GM18517 (cell line): ENCODE results near the gene NUCB1.

Source experiments
- ATAC-seq: cut with Tn5 transposase; IDR thresholded peaks from one replicate; pipeline ENCODE4 v1.9.1; 2021; ENCODE audit warnings: mild to moderate bottlenecking, moderate library complexity; ENCODE audit not compliant: unreplicated experiment

Gene NUCB1

DNA sequence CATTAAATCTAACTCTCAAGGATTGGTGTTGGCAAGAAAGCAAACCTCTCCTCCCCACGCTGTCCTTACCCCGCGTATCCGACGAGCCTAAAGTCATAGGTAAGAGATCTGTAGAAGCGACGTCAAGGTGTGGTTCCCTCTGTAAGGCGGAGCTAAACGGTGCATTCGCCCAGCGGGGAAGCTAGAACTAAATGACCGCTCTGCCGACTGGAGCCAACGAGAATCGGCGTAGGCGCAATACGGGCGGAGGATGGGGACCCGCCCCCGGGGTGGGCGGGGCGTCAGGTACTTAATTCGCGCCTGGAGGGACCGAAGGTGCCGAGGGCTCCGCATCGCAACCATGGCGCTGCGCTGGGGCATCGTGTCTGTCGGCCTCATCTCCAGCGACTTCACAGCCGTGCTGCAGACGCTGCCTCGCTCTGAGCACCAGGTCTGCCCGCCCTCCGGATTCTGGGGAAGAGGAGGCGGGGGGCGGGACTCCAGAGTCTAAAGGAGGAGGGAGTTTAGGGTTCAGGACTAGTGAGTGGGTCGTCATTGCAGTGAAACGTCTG, 33.3 kb downstream of the NUCB1 start, which contains the start of gene DHDH:
DHDH (plus strand) TSS at position 318 of the 551 bp plus-strand sequence; CDS start at position 341, 23 bp downstream.
- no peak for ATAC-seq

DNA sequence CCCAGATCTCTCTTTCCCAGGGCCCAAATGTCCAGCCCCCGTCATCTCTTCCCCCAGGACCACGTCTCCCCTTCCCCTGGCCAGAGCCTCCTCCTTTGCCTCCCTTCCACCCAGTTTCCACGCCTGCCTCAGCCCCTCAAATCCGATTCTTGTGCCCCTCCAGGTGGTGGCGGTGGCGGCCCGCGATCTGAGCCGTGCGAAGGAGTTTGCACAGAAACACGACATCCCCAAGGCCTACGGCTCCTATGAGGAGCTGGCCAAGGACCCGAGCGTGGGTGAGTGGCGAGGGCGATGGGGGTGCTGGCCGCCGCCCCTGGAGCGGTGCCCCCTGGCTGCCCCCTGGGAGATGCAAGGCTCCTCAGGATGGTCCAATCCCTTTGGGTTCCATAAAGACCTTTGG, 34.7 kb downstream of the NUCB1 start:
- ATAC-seq = no peak

DNA sequence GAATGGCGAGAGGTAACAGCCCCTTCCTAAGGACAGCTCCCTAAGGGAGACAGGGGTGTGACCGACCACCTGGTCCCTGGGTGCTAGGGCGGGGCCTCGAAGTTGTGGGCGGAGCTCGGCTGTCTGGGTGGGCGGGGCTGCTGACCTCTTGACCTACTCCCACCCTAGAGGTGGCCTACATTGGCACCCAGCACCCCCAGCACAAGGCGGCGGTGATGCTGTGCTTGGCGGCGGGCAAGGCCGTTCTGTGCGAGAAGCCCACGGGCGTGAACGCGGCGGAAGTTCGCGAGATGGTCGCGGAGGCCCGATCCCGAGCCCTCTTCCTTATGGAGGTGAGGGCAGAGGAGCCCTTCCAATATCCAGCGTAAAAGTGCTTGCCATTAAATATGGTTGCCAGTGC, 35.8 kb downstream of the NUCB1 start:
- no peak for ATAC-seq

DNA sequence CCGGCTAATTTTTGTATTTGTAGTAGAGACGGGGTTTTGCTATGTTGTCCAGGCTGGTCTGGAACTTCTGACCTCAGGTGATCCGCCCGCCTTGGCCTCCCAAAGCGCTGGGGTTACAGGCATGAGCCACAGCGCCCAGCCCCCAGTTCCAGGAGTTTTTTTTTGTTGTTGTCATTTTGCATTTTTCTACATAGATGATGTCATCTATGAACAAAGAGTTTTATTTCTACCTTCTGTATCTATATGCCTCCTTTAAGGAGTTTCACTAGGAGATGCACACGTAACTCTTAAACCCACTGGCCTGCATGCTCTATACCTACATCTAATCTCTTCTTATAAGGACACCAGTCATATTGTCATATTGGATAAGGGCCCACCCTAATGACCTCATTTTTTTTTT, 38.1 kb downstream of the NUCB1 start:
- no peak for ATAC-seq

DNA sequence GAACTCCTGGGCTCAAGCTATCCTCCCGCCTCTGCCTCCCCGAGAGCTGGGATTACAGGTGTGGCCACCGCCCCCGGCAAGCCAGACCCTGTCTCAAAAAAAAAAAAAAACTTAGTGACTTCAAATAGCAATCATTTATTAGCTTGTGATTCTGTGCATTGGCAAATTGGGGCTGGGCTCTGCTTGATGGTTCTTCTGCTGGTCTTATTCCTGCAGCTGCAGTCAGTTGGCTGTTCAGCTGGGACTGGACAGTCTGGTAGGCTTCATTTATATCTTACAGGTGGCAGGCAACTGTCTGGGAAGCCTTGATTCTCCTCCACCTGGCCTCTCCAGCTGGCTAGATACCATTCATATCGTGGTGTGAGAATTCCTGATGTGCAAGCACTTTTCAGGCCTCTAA, 40.8 kb downstream of the NUCB1 start:
- no peak for ATAC-seq

DNA sequence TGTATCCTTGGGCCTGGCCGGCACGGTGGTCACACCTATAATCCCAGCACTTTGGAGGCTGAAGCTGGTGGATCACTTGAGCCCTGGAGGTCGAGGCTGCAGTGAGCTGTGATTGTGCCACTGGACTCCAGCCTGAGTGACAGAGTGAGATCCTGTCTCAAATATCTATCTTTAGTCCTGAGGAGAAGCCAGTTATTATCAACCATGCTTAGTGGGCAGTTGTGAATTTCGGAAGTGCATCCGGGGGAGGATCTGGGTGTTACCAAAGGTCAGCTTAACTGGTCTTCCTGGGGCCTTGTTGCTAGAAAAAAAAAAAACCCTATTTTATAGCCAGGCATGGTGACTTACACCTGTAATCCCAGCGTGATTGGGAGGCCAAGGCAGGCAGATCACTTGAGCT, 43.0 kb downstream of the NUCB1 start:
- ATAC-seq = no peak

DNA sequence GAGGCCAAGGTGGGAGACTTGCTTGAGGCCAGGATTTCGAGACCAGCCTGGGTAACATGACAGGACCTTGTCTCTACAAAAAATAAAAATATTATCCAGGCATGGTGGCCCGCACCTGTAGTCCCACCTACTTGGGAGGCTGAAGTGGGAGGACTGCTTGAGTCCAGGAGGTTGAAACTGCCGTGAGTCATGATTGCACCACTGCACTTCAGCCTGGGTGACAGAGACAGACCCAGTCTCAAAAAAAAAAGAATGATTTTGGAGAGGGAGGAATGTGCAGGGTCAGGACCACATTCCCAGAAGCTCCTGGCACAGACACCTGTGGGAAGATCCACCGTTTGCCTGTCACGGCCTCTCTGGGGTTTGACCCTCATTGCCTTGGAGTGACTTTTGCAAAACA, 45.3 kb downstream of the NUCB1 start:
- ATAC-seq = no peak

DNA sequence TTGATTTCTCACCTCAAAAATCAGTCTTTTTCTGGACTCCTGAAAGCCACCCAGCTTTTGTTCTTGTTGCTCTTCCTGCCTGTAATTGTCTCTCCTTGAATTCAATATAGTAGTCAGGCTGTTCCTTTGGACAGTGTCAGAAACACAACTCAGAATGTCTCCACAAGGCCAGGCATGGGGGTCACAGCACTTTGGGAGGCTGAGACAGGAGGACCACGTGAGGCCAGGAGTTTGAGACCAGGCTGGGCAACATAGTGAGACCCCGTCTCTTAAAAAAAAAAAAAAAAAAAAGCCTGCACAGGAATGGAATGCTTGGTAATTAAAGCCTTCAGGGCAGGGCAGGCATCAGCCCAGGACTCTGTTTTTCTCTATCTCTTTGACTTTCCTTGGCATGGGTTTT, 45.7 kb downstream of the NUCB1 start:
- no peak for ATAC-seq

DNA sequence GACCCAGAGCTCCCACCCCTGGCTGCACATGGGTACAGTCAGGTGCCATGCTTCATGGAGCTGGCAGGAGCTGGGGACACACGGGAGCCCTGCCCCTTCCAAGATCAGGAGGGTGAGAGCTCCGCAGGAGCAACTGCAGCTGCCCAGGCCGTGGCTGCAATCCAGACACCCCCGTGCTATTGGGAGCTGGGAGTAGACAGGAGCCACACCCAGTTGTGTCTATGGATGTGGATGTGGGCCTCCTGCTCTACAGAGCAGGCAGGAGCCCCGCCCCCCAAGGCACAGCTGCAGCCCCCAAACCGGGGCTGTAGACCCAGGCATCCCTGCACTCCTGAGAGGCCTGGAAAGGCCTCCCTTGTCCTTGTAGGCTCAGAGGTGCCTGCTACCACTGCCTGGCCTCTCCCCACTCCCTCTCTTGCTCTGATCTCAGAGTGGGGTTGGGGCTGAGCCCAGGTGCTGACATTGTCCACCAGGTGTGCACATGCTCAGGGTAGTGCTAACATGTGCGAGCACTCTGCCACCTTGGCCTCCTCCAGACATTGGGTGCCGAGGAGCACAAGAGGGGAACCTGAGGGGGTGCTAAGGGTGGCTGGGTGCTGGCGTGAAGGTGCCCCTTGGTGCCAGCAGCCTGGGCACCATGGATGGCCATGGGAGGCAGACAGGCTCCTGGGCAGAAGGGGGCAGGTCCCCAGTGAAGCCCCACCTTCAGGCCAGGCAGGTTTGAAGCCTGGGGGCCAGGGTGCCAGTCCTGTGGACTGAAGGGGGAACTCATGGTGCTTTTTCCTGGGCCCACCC, 46.5 kb downstream of the NUCB1 start:
- no peak for ATAC-seq

DNA sequence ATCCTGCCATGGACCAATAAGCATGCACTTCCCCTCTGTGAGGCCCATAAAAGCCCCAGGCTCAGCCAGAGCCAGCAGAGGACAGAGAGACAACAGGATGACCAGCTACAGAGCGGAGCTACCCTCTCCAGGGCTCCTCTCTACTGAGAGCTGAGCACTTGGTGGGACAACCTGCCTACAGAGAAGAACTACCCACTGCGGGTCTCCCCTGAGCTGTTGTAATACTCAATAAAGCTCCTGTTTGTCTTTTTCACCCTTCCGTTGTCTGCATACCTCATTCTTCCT, 47.1 kb downstream of the NUCB1 start:
- ATAC-seq = no peak

DNA sequence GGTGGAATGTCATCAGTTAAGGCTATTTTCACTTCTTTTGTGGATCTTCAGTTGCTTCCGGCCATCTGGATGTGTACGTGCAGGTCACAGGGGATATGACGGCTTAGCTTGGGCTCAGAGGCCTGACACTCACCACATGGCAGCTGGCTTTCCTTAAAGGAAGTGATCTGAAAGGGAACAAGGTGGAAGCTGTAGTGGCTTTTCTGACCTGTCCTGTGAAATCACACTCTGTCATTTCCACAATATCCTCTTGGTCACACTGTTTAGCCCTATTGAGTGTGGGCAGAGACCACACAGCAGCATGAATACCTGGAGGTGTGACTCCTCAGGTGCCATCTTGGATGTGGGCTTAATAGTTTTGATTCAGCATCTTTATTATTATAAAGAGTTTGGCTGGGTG, 50.0 kb downstream of the NUCB1 start:
- ATAC-seq = no peak

DNA sequence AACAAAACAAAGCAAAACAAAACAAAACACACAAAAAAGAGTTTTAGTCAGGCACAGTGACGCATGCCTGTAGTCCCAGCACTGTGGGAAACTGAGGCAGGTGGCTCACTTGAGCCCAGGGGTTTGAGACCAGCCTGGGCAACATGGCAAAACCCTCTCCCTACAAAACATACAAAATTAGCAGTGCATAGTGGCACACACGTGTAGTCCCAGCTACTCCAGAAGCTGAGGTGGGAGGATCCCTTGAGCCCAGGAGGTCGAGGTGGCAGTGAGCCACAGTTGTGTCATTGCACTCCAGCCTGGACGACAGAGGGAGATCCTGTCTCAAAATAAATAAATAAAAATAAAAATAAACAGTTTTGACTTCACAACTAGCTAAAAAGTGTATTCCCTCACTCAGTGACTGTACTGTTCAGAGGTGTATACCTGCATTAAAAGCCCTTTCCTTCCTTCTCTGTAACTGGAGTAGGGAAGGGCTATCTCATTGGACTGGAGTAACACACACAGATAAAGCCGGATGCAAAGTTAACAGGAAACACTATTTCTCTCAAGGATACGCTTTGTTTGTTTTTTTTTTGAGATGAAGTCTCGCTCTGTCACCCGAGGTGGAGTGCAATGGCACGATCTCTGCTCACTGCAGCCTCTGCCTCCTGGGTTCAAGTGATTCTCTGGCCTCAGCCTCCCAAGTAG, 50.9 kb downstream of the NUCB1 start:
- ATAC-seq = no peak

DNA sequence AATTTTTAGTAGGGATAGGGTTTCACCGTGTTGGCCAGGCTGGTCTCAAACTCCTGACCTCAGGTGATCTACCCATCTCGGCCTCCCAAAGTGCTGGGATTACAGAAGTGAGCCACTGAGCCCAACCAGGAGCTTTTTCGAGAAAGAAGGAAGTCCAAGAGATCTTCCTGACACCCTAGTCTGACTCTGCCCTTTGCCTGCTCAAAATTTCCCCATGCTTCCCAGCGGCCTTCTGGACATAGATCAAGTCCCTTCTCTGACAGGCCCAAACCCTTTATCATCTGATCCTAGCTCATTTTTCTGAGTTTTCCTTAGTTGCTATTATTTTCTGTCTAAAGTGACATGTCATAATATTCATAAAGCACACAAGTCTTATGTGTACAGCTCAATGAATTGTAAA, 53.0 kb downstream of the NUCB1 start:
- no peak for ATAC-seq

DNA sequence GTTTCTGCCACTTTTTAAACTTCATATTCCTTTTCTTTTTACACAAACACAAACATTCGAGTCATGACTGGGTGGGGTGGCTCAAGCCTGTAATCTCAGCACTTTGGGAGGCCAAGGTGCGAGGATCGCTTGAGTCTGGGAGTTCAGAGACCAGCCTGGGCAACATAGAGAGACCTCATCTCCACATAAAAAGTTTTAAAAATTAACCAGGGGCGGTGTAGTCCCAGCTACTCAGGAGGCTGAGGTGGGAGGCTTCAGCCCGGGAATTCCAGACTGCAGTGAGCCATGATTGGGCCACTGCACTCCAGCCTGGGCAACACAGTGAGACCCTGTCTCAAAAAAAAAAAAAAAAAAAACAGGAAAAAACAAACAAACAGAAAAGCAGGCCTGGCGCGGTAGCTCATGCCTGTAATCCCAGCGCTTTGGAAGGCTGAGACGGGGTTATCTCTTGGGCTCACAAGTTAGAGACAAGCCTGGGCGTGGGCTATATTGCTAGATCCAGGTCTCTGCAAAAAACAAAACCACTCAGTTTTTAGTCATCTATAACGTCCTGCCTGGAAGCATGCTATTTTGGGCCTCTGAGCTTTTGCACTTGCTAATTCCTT, 54.0 kb downstream of the NUCB1 start:
- ATAC-seq = no peak

DNA sequence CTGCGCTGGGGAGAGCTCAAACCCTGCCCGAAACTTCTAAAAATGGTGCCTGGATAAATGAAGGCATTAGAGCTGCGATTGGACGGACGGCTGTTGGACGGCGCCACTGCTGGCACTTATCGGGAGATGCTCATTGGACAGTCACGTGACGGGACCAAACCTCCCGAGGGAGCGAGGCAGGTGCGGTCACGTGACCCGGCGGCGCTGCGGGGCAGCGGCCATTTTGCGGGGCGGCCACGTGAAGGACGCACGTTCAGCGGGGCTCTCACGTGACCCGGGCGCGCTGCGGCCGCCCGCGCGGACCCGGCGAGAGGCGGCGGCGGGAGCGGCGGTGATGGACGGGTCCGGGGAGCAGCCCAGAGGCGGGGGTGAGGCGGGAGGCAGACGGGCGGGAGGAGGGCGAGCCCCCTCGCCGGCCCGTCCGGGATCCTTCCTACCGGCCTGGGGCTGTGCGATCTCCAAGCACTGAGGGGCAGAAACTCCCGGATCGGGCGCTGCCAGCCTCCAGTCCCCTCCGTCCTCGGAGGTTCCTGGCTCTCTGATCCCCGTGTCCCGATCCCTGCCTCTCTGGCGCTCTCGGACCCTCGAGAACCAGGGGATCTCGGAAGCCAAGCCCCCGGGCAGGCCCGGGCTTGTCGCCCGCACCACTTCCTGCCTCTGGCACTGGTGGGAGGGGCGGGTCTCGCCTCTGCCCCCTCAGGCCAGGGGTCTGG, 54.6 kb downstream of the NUCB1 start, which contains the start of gene BAX:
BAX (plus strand) TSS at position 281 of the 713 bp plus-strand sequence; CDS start at position 335, 54 bp downstream.
- peak; percentile 79 for ATAC-seq

DNA sequence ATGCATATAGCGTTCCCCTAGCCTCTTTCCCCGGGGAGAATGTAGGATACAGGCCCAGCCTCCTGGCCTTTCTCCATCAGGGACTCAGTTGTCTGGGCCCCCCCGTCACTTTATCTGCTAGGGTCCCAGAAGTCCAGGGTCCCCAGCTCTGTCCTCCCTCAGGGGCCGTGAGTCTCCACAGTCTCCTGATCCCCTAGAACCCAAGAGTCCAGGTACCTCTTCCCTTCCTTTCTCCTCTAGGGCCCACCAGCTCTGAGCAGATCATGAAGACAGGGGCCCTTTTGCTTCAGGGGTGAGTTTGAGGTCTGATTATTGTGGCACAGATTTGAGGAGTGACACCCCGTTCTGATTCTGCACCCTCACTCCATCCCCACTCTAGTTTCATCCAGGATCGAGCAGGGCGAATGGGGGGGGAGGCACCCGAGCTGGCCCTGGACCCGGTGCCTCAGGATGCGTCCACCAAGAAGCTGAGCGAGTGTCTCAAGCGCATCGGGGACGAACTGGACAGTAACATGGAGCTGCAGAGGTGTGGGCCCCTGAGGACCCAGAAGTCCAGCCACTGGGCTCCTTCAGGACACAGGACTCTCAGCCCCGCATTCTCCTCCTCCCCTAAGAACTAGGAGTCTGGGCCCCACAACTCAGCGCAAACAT, 55.3 kb downstream of the NUCB1 start:
- no peak for ATAC-seq

DNA sequence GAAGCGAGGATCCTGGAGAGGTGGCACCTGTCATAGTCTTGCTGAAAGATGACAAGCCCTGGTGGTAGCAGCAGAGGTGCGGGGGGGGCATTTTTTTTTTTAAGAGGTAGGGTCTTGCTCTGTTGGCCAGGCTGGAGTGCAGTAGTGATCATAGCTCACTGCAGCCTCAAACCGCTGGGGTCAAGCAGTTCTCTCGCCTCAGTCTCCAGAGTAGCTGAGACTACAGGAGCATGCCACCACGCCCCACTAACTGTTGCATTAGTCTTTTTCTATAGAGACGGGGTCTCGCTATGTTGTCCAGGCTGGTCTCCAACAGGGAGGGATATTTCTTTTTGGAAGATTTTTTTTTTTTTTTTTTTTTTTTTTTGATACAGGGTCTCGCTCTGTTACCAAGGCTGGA, 57.9 kb downstream of the NUCB1 start:
- ATAC-seq = no peak

DNA sequence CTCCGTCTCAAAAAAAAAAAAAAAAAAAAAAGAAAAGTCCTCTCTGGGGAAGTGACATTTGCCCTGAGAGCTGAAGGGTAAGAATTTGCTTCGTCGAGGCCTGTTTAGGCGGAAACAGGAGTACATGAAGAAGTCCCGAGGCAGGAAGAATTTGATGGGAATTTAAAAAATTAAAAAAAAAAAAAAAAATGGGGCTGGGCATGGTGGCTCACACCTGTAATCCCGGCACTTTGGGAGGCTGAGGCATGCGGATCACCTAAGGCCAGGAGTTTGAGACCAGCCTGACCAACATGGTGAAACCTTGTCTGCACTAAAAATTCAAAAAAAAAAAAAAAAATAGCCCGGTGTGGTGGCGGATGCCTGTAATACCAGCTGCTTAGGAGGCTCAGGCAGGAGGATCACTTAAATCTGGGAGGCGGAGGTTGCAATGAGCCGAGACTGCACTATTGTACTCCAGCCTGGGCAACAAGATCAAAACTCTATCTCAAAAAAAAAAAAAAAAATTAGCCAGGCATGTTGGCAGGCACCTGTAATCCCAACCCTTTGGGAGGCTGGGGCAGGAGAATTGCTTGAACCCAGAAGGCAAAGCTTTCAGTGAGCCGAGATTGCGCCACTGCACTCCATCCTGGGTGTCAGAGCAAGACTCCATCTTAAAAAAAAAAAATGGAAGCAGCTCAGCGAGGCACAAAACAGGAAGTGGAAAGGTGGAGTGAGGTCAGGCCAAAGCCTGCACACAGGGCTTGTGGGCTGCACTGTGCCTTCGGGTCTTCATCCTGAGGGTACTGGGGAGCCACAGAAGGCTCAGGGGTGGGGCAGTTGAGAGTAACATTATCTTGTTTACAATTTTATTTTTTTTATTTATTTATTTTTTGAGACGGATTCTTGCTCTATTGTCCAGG, 59.5 kb downstream of the NUCB1 start:
- ATAC-seq = no peak

DNA sequence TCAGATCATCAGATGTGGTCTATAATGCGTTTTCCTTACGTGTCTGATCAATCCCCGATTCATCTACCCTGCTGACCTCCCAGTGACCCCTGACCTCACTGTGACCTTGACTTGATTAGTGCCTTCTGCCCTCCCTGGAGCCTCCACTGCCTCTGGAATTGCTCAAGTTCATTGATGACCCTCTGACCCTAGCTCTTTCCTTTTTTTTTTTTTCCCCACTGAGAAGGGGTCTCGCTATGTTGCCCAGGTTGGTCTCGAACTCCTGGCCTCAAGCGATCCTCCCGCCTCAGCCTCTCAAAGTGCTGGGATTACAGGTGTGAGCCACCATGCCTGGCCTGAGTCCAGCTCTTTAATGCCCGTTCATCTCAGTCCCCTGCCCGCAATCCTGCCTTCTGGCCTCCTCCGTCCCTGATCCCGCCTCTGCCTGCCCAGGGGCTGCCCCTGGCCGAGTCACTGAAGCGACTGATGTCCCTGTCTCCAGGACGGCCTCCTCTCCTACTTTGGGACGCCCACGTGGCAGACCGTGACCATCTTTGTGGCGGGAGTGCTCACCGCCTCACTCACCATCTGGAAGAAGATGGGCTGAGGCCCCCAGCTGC, 61.0 kb downstream of the NUCB1 start:
- no peak for ATAC-seq
